ENCODE data around the gene C16orf90.

- TF ChIP-seq EZH2 (IDR thresholded peaks at IDR 0.05; ENCODE audit: insufficient read depth, poor library complexity, severe bottlenecking) (no peak), EZH2phosphoT487 (IDR thresholded peaks at IDR 0.05; ENCODE audit: insufficient read depth, low read depth) (no peak)
Observed at GRCh38 chr16:3529175-3529574, 33.9 kb upstream of the C16orf90 start.

Data from GM23248 (cell line).